Measurements from ENCODE around the gene BIRC5.

Gene BIRC5

GRCh38 chr17:78273813-78274212 is 59.8 kb downstream of the BIRC5 start:
- H3K79me2 ChIP-seq (ENCODE audit: insufficient read depth, low read depth) = 0 out of 2 replicates have a peak, but pooled peaks cover 4% of the 10 kb centered on the region
- H3K4me3 ChIP-seq (IDR thresholded peaks at IDR 0.05; ENCODE audit: insufficient read depth, low read depth, low read length) = no peak overlapping the region
- H3K27me3 ChIP-seq (ENCODE audit: insufficient read depth, low read depth) = no peaks in the 10 kb centered on the region
- no peak overlapping the region for H3K27ac ChIP-seq
- H3K36me3 ChIP-seq (ENCODE audit: insufficient read depth) = no peaks in the 10 kb centered on the region
- no peak overlapping the region for H2AFZ ChIP-seq (ENCODE audit: low read depth)
- no peaks in the 10 kb centered on the region for H4K20me1 ChIP-seq (ENCODE audit: insufficient read depth)
- no peak overlapping the region for H3K9ac ChIP-seq
- TF ChIP-seq CTCF (conservative IDR thresholded peaks at IDR 0.05; ENCODE audit: low read depth, low read length) = no peak
- no peak overlapping the region; the same call in 1 of the 2 replicates for H3K4me2 ChIP-seq
- peaks cover 76% of the 10 kb centered on the region for H3K4me1 ChIP-seq (ENCODE audit: low read depth, poor library complexity, severe bottlenecking)
